ENCODE measurements around the gene PLCB1. TPM values are rescaled to one million over a fixed set of nuclear protein-coding genes. Genes with fewer than 3 reads are reported as not detected.
"Not testable (repeated sequence)": the region's sequence is repeated elsewhere in the genome, so short reads cannot be mapped to it uniquely, and the experiment has no call there.

PLCB1 gene
- total RNA-seq, 2 experiments from 2014 or later, result 0.63 to 1.5 TPM

GRCh38 chr20:8803941-8804340 lies 671.9 kb downstream of the PLCB1 start:
- peaks cover 4% of the 10 kb centered on the region for H3K4me1 Mint-ChIP-seq (ENCODE audit: low read depth)
- H3K9me3 Mint-ChIP-seq (ENCODE audit: insufficient read depth), result no peaks in the 10 kb centered on the region
- no peaks in the 10 kb centered on the region for H3K36me3 Mint-ChIP-seq (ENCODE audit: low read depth)
- no peak overlapping the region for H3K27ac Mint-ChIP-seq
- POLR2A ChIA-PET, result no interaction called here
- H3K4me3 Mint-ChIP-seq, result no peak overlapping the region
- no peak for ATAC-seq
- DNase-seq, result no peak
- CTCF ChIA-PET, result no interaction called here
- H3K27me3 Mint-ChIP-seq (ENCODE audit: low read depth), result no peaks in the 10 kb centered on the region

- Mint-ChIP-seq H3K27me3 (ENCODE audit: low read depth) (no peaks in the 10 kb centered on the region), H3K9me3 (ENCODE audit: insufficient read depth) (no peaks in the 10 kb centered on the region), H3K4me3 (no peak overlapping the region), H3K4me1 (ENCODE audit: low read depth) (peaks cover 4% of the 10 kb centered on the region), H3K36me3 (ENCODE audit: low read depth) (no peaks in the 10 kb centered on the region), H3K27ac (no peak overlapping the region)
- ATAC-seq (no peak), DNase-seq (no peak)
- POLR2A ChIA-PET, result no interaction called here
- CTCF ChIA-PET, result interaction anchor here (1.2 kb wide), 1 partner anchor 48 kb away, joined by 3 read pairs; no protein-coding TSS in a partner anchor
Observed at GRCh38 chr20:8805737-8806442, 673.8 kb downstream of the PLCB1 start.

GRCh38 chr20:8807480-8808201 lies 675.6 kb downstream of the PLCB1 start:
- Mint-ChIP-seq H3K9me3 (ENCODE audit: insufficient read depth) (no peaks in the 10 kb centered on the region), H3K27me3 (ENCODE audit: low read depth) (no peaks in the 10 kb centered on the region), H3K27ac (no peak overlapping the region), H3K4me3 (no peak overlapping the region), H3K36me3 (ENCODE audit: low read depth) (no peaks in the 10 kb centered on the region), H3K4me1 (ENCODE audit: low read depth) (peaks cover 4% of the 10 kb centered on the region)
- CTCF ChIA-PET, result interaction anchor here (1.6 kb wide), 1 partner anchor 17 kb away, joined by 5 read pairs; no protein-coding TSS in a partner anchor
- DNase-seq, result no peak
- POLR2A ChIA-PET, result no interaction called here
- no peak for ATAC-seq

- H3K27ac Mint-ChIP-seq, result no peak overlapping the region
- POLR2A ChIA-PET, result no interaction called here
Observed at GRCh38 chr20:8808202-8808535, 676.1 kb downstream of the PLCB1 start.

GRCh38 chr20:8809107-8809953 lies 677.3 kb downstream of the PLCB1 start:
- ChIA-PET CTCF (interaction anchor here (1.6 kb wide), 1 partner anchor 19 kb away, joined by 5 read pairs; no protein-coding TSS in a partner anchor), POLR2A (no interaction called here)
- no peak overlapping the region for H3K4me3 Mint-ChIP-seq
- H3K36me3 Mint-ChIP-seq (ENCODE audit: low read depth), result no peaks in the 10 kb centered on the region
- H3K9me3 Mint-ChIP-seq (ENCODE audit: insufficient read depth), result no peaks in the 10 kb centered on the region
- no peaks in the 10 kb centered on the region for H3K27me3 Mint-ChIP-seq (ENCODE audit: low read depth)
- H3K27ac Mint-ChIP-seq, result no peak overlapping the region
- DNase-seq, result no peak
- H3K4me1 Mint-ChIP-seq (ENCODE audit: low read depth), result peaks cover 4% of the 10 kb centered on the region
- no peak for ATAC-seq

More at GRCh38 chr20:8808202-8808535, 676.1 kb downstream of the PLCB1 start:
- Mint-ChIP-seq H3K4me1 (ENCODE audit: low read depth) (peaks cover 4% of the 10 kb centered on the region), H3K36me3 (ENCODE audit: low read depth) (no peaks in the 10 kb centered on the region), H3K9me3 (ENCODE audit: insufficient read depth) (no peaks in the 10 kb centered on the region), H3K4me3 (no peak overlapping the region), H3K27me3 (ENCODE audit: low read depth) (no peaks in the 10 kb centered on the region)
- DNase-seq, result no peak
- CTCF ChIA-PET, result interaction anchor here (1.6 kb wide), 1 partner anchor 18 kb away, joined by 5 read pairs; no protein-coding TSS in a partner anchor
- ATAC-seq, result no peak

- Mint-ChIP-seq H3K27me3 (ENCODE audit: low read depth) (no peaks in the 10 kb centered on the region), H3K4me3 (no peak overlapping the region), H3K4me1 (ENCODE audit: low read depth) (no peaks in the 10 kb centered on the region), H3K9me3 (ENCODE audit: insufficient read depth) (no peaks in the 10 kb centered on the region), H3K36me3 (ENCODE audit: low read depth) (no peaks in the 10 kb centered on the region), H3K27ac (no peak overlapping the region)
- POLR2A ChIA-PET, result no interaction called here
- CTCF ChIA-PET, result no interaction called here
- ATAC-seq (no peak), DNase-seq (no peak)
Observed at GRCh38 chr20:8811801-8812594, 679.9 kb downstream of the PLCB1 start.

GRCh38 chr20:8812817-8813216 lies 680.8 kb downstream of the PLCB1 start:
- ChIA-PET CTCF (no interaction called here), POLR2A (no interaction called here)
- Mint-ChIP-seq H3K4me3 (no peak overlapping the region), H3K9me3 (ENCODE audit: insufficient read depth) (no peaks in the 10 kb centered on the region), H3K27me3 (ENCODE audit: low read depth) (no peaks in the 10 kb centered on the region), H3K36me3 (ENCODE audit: low read depth) (no peaks in the 10 kb centered on the region), H3K4me1 (ENCODE audit: low read depth) (no peaks in the 10 kb centered on the region), H3K27ac (no peak overlapping the region)
- no peak for DNase-seq
- no peak for ATAC-seq

GRCh38 chr20:8815208-8815607 lies 683.1 kb downstream of the PLCB1 start:
- H3K27me3 Mint-ChIP-seq (ENCODE audit: low read depth), result no peaks in the 10 kb centered on the region
- no peaks in the 10 kb centered on the region for H3K9me3 Mint-ChIP-seq (ENCODE audit: insufficient read depth)
- no peaks in the 10 kb centered on the region for H3K4me1 Mint-ChIP-seq (ENCODE audit: low read depth)
- no peak for ATAC-seq
- H3K27ac Mint-ChIP-seq, result no peak overlapping the region
- ChIA-PET CTCF (interaction anchor here (1.5 kb wide), 1 partner anchor 25 kb away, joined by 4 read pairs; no protein-coding TSS in a partner anchor), POLR2A (no interaction called here)
- DNase-seq, result no peak
- no peak overlapping the region for H3K4me3 Mint-ChIP-seq
- H3K36me3 Mint-ChIP-seq (ENCODE audit: low read depth), result no peaks in the 10 kb centered on the region

- DNase-seq (no peak), ATAC-seq (no peak)
- Mint-ChIP-seq H3K36me3 (ENCODE audit: low read depth) (no peaks in the 10 kb centered on the region), H3K4me1 (ENCODE audit: low read depth) (no peaks in the 10 kb centered on the region), H3K27me3 (ENCODE audit: low read depth) (no peaks in the 10 kb centered on the region), H3K27ac (no peak overlapping the region), H3K9me3 (ENCODE audit: insufficient read depth) (no peaks in the 10 kb centered on the region), H3K4me3 (no peak overlapping the region)
- ChIA-PET POLR2A (no interaction called here), CTCF (no interaction called here)
Observed at GRCh38 chr20:8829256-8829655, 697.2 kb downstream of the PLCB1 start.

GRCh38 chr20:8834294-8834693 lies 702.2 kb downstream of the PLCB1 start:
- DNase-seq; H3K9me3 Mint-ChIP-seq (ENCODE audit: insufficient read depth); H3K4me1 Mint-ChIP-seq (ENCODE audit: low read depth); H3K4me3 Mint-ChIP-seq; H3K36me3 Mint-ChIP-seq (ENCODE audit: low read depth); H3K27me3 Mint-ChIP-seq (ENCODE audit: low read depth); ATAC-seq; CTCF ChIA-PET; POLR2A ChIA-PET; H3K27ac Mint-ChIP-seq: not testable (repeated sequence)

GRCh38 chr20:8834851-8835250 lies 702.8 kb downstream of the PLCB1 start:
- H3K9me3 Mint-ChIP-seq (ENCODE audit: insufficient read depth), result no peaks in the 10 kb centered on the region
- no peaks in the 10 kb centered on the region for H3K36me3 Mint-ChIP-seq (ENCODE audit: low read depth)
- no peak for DNase-seq
- no peak overlapping the region for H3K27ac Mint-ChIP-seq
- H3K4me3 Mint-ChIP-seq, result no peak overlapping the region
- no peaks in the 10 kb centered on the region for H3K4me1 Mint-ChIP-seq (ENCODE audit: low read depth)
- H3K27me3 Mint-ChIP-seq (ENCODE audit: low read depth), result no peaks in the 10 kb centered on the region
- ChIA-PET POLR2A (no interaction called here), CTCF (no interaction called here)
- no peak for ATAC-seq

Measured in activated CD8-positive, alpha-beta T cell treated with anti-CD3 and anti-CD28 coated beads, Interleukin-2, amount 10 ng/mL, durations not matched to agents 7 days and 5 days (primary cell).